CD4-positive, alpha-beta T cell treated with Interleukin-15 for 4 hours (primary cell): ENCODE data around the gene MYBBP1A.

Experiments used
- DNase-seq: peaks from one replicate; pipeline ENCODE4 v3.0.0-alpha.2; 2020; ENCODE audit warnings: low spot score

Gene MYBBP1A

DNA sequence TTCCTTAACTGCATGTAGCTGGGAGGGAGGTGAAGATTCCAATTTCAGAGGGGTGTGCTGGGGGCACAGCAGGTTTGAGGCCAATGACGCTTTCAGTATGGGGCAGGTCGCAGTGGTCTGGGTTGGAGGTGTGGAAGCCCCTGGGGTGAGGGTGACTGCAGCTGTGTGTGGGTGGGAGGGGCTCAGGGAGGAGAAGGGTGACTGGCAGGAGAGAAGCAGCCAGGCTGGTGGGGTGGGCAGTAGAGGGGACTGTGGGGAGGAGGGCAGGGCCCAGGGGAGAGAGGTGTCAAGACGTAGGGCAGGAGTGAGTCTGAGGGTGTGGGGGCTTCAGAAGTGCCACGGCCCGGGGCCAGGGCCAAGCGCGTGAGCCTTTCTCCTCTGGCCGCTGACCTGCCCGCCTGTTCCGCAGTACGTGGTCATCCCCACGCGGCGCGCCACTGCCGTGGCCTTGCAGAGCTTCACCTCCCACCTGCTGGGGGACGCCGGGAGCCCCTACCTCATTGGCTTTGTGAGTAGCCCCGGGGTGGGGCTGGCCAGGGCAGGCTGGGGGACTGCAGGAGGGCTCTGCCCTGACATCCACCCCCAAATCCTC lies 19.4 kb downstream of the MYBBP1A start:
- no peak for DNase-seq

DNA sequence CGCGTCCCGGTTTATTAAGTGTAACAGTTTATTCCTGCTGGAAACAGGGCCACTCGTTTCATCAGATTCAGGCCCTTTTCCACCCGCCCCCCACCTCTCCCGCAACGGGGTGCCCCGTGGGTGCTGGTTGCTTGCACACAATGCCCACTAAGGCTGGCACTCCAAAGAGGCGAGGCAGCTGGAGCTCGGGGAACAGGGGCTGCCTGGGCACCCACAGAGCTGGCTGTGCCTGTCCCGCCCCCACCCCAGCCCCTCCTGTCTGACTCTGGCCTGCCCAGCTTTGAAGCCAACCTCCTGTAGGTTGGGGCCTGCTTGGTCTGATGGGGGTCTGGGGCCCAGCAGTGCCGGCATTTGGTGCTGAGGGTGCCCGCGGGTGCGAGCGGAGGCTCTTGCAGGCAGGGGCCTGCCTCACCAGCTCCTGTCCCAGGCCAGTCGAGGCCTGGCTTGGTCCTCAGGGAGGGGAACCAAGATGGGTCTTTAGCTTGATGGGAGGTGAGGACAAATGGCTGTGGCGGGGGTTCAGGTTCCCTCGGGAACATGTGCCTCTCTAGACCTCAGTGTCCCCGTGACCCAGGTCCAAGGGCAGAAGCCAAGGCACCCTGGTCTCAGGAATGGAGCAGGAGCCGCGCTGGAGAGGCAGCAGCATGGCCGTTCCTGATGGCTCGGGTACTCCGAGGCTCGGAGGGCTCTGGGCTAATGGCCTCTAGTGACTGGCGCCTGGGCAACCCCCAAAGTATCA lies 20.1 kb downstream of the MYBBP1A start:
- no peak for DNase-seq

GRCh38 chr17:4534515-4534914 lies 20.7 kb downstream of the MYBBP1A start:
- no peak for DNase-seq

GRCh38 chr17:4533523-4534504 lies 21.4 kb downstream of the MYBBP1A start:
- DNase-seq: no peak

DNA sequence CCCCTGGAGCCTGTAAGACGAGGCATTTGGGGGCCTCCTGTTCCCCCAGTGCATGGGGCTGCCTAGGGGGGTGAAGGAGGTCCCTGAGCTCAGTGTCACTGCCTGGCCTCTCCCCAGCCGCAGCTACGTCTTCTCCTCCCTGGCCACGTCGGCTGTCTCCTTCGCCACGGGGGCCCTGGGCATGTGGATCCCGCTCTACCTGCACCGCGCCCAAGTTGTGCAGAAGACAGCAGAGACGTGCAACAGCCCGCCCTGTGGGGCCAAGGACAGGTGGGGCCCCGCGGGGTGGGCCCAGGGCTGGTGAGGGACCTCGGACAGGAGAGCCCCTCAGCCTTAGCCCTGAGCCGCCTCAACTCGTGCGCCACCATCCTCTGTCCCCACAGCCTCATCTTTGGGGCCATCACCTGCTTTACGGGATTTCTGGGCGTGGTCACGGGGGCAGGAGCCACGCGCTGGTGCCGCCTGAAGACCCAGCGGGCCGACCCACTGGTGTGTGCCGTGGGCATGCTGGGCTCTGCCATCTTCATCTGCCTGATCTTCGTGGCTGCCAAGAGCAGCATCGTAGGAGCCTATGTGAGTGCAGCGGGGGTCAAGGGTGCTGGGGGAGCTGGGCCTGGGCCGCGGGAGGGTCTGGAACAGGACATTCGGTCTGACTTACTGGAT lies 22.2 kb downstream of the MYBBP1A start:
- no peak for DNase-seq

GRCh38 chr17:4531988-4532736 lies 23.0 kb downstream of the MYBBP1A start:
- no peak for DNase-seq

GRCh38 chr17:4530799-4531730 lies 24.1 kb downstream of the MYBBP1A start:
- no peak for DNase-seq

GRCh38 chr17:4529533-4530152 lies 25.5 kb downstream of the MYBBP1A start:
- DNase-seq: no peak

DNA sequence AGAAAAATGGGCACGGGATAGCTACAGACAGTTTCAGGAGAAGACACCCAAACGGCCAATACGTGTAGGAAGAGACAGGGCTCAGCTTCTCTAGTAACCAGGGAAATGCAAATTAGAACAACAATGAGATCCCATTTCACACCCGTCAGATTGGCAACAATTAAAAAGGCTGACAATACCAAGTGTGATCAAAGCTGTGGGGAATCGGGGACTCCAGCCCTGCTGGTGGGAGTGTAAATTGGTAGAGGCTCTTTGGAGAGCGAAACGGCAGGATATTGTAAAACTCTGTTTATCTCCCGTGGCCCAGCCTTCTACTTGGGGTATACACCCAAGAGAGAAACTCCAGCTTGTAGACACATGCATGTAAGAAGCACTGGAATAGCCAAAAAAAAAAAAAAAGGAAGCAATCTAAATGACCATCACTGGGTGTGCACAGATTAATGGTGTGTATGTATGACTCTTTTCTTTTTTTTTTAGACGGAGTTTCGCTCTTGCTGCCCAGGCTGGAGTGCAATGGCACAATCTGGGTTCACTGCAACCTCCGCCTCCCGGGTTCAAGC lies 27.5 kb downstream of the MYBBP1A start:
- DNase-seq: no peak

DNA sequence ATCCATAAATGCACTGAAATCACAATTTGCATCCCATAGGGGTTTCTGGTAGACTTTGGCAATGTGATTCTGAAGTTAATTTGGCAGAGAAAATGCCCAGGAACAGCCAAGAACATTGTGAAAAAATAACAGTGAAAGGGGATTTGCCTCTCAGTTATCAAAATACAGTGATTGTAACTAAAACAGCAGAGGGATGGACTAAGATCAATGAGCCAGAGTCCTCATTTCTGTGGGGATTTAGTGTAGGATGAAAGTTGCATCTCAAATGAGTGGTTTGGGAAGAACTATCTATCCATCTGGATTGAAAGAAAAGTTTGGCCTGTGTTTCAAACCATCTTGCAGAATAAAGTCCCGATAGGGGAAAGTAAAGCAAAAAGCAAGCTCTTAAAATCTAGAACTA lies 28.1 kb downstream of the MYBBP1A start:
- no peak for DNase-seq

- DNase-seq: no peak
Measured at GRCh38 chr17:4525691-4526397, 29.3 kb downstream of the MYBBP1A start.

DNA sequence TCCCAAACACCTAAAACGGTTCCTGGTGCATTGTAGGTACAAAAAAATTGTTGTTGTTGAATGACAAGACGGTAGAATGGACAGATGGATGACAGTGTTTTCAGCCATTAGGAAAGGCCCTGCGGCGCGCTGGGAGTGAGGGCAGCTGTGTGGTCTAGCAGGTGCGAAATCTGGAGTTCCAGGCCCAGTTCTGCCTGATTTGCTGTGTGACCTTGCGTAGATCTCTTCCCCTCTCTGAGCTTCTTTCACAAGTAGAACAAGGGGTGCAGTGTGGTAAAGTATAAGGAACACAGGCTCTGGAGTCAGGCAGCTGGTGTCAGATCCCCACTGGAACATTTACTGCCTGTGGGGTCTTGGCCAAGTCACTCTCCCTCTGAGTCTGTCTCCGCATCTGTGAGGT lies 31.2 kb downstream of the MYBBP1A start:
- no peak for DNase-seq

GRCh38 chr17:4522661-4523060 lies 32.5 kb downstream of the MYBBP1A start:
- DNase-seq: no peak

DNA sequence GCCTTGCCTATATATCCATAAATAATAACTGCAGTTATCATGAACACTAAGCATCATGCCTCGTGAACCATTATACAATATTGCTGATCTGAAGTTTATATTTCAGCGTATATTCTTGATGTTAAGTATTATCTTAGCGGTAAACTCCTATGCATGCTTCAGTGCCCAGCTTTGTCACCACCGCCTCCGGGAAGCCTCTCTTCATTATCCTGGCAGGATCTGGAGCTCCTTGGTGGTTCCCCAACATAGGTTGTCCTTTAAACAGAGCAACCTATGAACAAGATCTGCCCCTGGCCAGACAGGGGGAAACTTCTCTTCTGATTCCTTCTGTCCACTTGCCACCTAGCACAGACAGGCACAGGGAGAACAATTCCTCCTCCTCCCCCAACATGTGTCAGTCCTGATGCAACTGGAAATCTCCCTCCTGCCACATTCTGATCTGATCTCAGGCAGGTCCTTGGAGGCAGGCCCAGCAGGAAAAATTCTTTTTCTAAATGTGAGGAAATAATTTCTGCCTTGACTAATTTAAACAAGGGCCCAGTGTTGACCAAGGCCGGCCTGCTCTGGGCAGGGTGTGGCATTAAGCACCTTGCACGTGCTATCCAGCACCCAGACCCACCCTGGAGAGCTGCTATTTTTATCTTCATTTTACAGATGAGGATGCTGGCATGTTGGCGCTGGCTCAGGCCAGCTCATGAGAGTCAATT lies 34.1 kb downstream of the MYBBP1A start:
- DNase-seq: no peak

DNA sequence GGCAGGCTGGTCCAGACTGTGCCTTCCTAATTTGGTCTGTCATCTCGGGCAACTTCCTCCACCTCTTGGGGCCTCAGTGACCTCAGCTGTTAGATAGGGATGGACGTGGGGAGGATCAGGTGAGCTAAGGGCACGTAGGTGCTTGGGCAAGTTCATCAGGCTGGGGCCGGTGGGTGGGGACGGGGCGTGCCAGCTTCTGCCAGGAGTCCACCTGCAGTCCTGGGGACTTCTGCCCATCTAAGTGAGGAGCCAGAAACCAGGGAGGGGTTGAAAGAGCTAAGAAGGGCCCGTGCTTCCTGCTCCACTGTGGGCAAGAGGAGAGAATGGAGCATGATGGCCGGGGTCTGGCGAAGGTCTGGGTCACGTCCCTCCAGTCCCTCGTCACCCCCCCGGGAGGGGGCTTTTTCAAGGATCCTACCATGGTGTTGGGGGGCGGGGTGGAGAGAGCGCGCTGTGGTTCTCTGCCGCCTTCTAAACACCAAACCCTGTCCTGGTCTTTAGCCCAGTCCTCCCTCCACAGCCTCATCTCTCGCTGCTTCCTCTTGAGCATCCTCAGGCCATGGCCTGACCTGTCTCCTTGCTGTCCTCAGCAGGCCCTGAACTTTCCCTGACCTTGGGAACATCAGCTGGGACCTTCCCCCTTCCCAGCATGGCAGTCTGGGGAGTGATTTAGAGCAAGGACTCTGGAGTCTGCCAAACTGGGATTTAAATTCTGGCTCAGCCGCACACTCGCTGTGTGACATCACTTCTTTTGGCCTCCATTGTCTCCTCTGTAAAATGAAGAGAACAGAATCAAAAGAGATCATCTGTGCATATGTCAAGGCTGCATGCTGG lies 34.9 kb downstream of the MYBBP1A start:
- no peak for DNase-seq

- DNase-seq: no peak
Measured at GRCh38 chr17:4519361-4519788, 35.8 kb downstream of the MYBBP1A start.

- DNase-seq: no peak
Measured at GRCh38 chr17:4518901-4519300, 36.3 kb downstream of the MYBBP1A start.
